ENCODE measurements around the gene APMAP. TPM values are rescaled to one million over a fixed set of nuclear protein-coding genes. Genes with fewer than 3 reads are reported as not detected.

APMAP gene
- total and polyA plus RNA-seq, 2 of the 13 experiments (the other 11 are each of a cell fraction or from before 2014, with no cell fraction given): 168 to 214 TPM

GRCh38 chr20:24994470-24995368 is 2.2 kb upstream of the APMAP start (continued):
- TF ChIP-seq IKZF4 (CRISPR knock-in tag; IDR thresholded peaks at IDR 0.05; ENCODE audit: borderline replicate concordance, low read depth, not compliant biosample characterization) (no peak), ZNF138 (CRISPR knock-in tag; IDR thresholded peaks at IDR 0.05; ENCODE audit: low read depth) (no peak), ZBTB4 (CRISPR knock-in tag; IDR thresholded peaks at IDR 0.05; ENCODE audit: borderline replicate concordance) (0 out of 2 replicates have a peak, but pooled peaks have one; percentile 35), ZNF326 (CRISPR knock-in tag; IDR thresholded peaks at IDR 0.05; ENCODE audit: borderline replicate concordance) (no peak), HCFC1 (IDR thresholded peaks at IDR 0.05; ENCODE audit: low read depth, low read length) (no peak), ZNF350 (CRISPR knock-in tag; IDR thresholded peaks at IDR 0.05; ENCODE audit: borderline replicate concordance, low read depth) (peak; percentile 57; the same call in 1 of the 2 replicates), IRF9 (CRISPR knock-in tag; IDR thresholded peaks at IDR 0.05; ENCODE audit: borderline replicate concordance) (0 out of 2 replicates have a peak, but pooled peaks have one; percentile 19), MYNN (CRISPR knock-in tag; IDR thresholded peaks at IDR 0.05; ENCODE audit: low read depth) (0 out of 2 replicates have a peak, but pooled peaks have one; percentile 65), JUN (CRISPR knock-in tag; IDR thresholded peaks at IDR 0.05) (no peak), HES4 (CRISPR knock-in tag; IDR thresholded peaks at IDR 0.05; ENCODE audit: borderline replicate concordance) (no peak; the same call in 1 of the 2 replicates), SMARCE1 (IDR thresholded peaks at IDR 0.05; ENCODE audit: borderline replicate concordance) (no peak), KLF12 (CRISPR knock-in tag; IDR thresholded peaks at IDR 0.05; ENCODE audit: borderline replicate concordance) (no peak), KAT7 (CRISPR knock-in tag; IDR thresholded peaks at IDR 0.05; ENCODE audit: borderline replicate concordance) (no peak), TARDBP (CRISPR knock-in tag; IDR thresholded peaks at IDR 0.05) (no peak), ZNF30 (CRISPR knock-in tag; IDR thresholded peaks at IDR 0.05) (no peak), MLX (CRISPR knock-in tag; IDR thresholded peaks at IDR 0.05) (no peak), ZFP41 (CRISPR knock-in tag; IDR thresholded peaks at IDR 0.05; ENCODE audit: borderline replicate concordance) (no peak), ZFP37 (CRISPR knock-in tag; IDR thresholded peaks at IDR 0.05; ENCODE audit: borderline replicate concordance) (peak; percentile 44; the same call in 1 of the 2 replicates), HNRNPH1 (optimal IDR thresholded peaks at IDR 0.05; ENCODE audit: low read depth, low read length) (no peak), ERF (CRISPR knock-in tag; IDR thresholded peaks at IDR 0.05) (peak; percentile 52; the same call in 1 of the 2 replicates), ATF2 (CRISPR knock-in tag; IDR thresholded peaks at IDR 0.05) (0 out of 2 replicates have a peak, but pooled peaks have one; percentile 33), PHF21A (CRISPR knock-in tag; IDR thresholded peaks at IDR 0.05) (peak; percentile 40; the same call in 1 of the 2 replicates), BHLHE40 (IDR thresholded peaks at IDR 0.05; ENCODE audit: low read length) (peak; percentile 69)

Measured in HepG2 (cell line).